WTC11 (cell line): Measurements from ENCODE around the gene STAT6. TPM values are rescaled to one million over a fixed set of nuclear protein-coding genes. Genes with fewer than 3 reads are reported as not detected.

Source experiments
- ATAC-seq: fragments of 200-7000 bp; cut with Tn5 transposase; 2 replicates; pipeline ENCODE4 v1.10.0; 2021; ENCODE audit warnings: mild to moderate bottlenecking, moderate library complexity
- CTCF ChIA-PET: fragments of 300-600 bp; sonication (Branson Sonifier 250); formaldehyde crosslinking; loops from one replicate; lab custom pipeline; 2021; ENCODE audit warnings: antibody characterized with exemption; lab: Charles Lee
- POLR2A ChIA-PET: fragments of 350-600 bp; sonication (Branson Sonifier 250); formaldehyde crosslinking; loops from one replicate; lab custom pipeline; 2021; ENCODE audit warnings: antibody characterized with exemption; lab: Charles Lee
- DNase-seq: peaks from one replicate; pipeline ENCODE4 v3.0.0; 2021; ENCODE audit warnings: low spot score
- H3K27ac Mint-ChIP-seq: 2 replicates; pipeline ENCODE4 v1.8.0; 2021; ENCODE audit warnings: mixed read lengths
- H3K27me3 Mint-ChIP-seq: 2 replicates; pipeline ENCODE4 v1.8.0; 2021; ENCODE audit warnings: low read depth, mild to moderate bottlenecking, moderate library complexity, mixed read lengths
- H3K36me3 Mint-ChIP-seq: 2 replicates; pipeline ENCODE4 v1.8.0; 2021; ENCODE audit warnings: mixed read lengths
- H3K4me1 Mint-ChIP-seq: 2 replicates; pipeline ENCODE4 v1.8.0; 2022; ENCODE audit warnings: mixed read lengths
- H3K4me3 Mint-ChIP-seq: 2 replicates; pipeline ENCODE4 v1.8.0; 2021; ENCODE audit warnings: mild to moderate bottlenecking, moderate library complexity, mixed read lengths
- H3K9me3 Mint-ChIP-seq: 2 replicates; pipeline ENCODE4 v1.8.0; 2021; ENCODE audit warnings: mixed read lengths
- ATF1 ChIP-seq: sonication (generic); formaldehyde crosslinking; IDR thresholded peaks from 2 replicates; pipeline ENCODE4 v1.8.1; 2023; ENCODE audit warnings: mild to moderate bottlenecking, moderate library complexity, missing genetic modification reagents
- ATF6 ChIP-seq: sonication (generic); formaldehyde crosslinking; IDR thresholded peaks from 2 replicates; pipeline ENCODE4 v1.8.1; 2023; ENCODE audit warnings: mild to moderate bottlenecking, missing genetic modification reagents
- CBFB ChIP-seq: sonication (generic); formaldehyde crosslinking; IDR thresholded peaks from 2 replicates; pipeline ENCODE4 v1.8.1; 2022; ENCODE audit warnings: mild to moderate bottlenecking, low read depth, missing genetic modification reagents
- CDX4 ChIP-seq: fragments of 250-450 bp; sonication (Bioruptor Pico); IDR thresholded peaks from 2 replicates; pipeline ENCODE4 v1.9.0; 2021; ENCODE audit warnings: moderate library complexity, mild to moderate bottlenecking, inconsistent platforms, borderline replicate concordance
- CTCF ChIP-seq: fragments of 200-600 bp; IDR thresholded peaks from 2 replicates; pipeline ENCODE4 v1.8.0; 2022; ENCODE audit warnings: antibody characterized with exemption
- E2F1 ChIP-seq: sonication (generic); formaldehyde crosslinking; IDR thresholded peaks from 2 replicates; pipeline ENCODE4 v1.8.0; 2022; ENCODE audit warnings: mild to moderate bottlenecking, missing genetic modification reagents
- FOXK1 ChIP-seq: sonication (generic); formaldehyde crosslinking; IDR thresholded peaks from 2 replicates; pipeline ENCODE4 v1.8.0; 2022; ENCODE audit warnings: mild to moderate bottlenecking, moderate library complexity, missing genetic modification reagents
- IRF1 ChIP-seq: sonication (generic); formaldehyde crosslinking; IDR thresholded peaks from 2 replicates; pipeline ENCODE4 v1.8.0; 2023; ENCODE audit warnings: missing genetic modification reagents
- JUN ChIP-seq: sonication (generic); formaldehyde crosslinking; IDR thresholded peaks from 2 replicates; pipeline ENCODE4 v1.8.0; 2023; ENCODE audit warnings: mild to moderate bottlenecking, missing genetic modification reagents
- KAT7 ChIP-seq: sonication (generic); formaldehyde crosslinking; IDR thresholded peaks from 2 replicates; pipeline ENCODE4 v1.8.1; 2023; ENCODE audit warnings: missing genetic modification reagents, mild to moderate bottlenecking, borderline replicate concordance
- MAX ChIP-seq: sonication (generic); formaldehyde crosslinking; IDR thresholded peaks from 2 replicates; pipeline ENCODE4 v1.8.0; 2022; ENCODE audit warnings: mild to moderate bottlenecking, missing genetic modification reagents
- NFATC4 ChIP-seq: fragments of 250-450 bp; sonication (Bioruptor Pico); IDR thresholded peaks from 2 replicates; pipeline ENCODE4 v1.9.0; 2021; ENCODE audit warnings: mild to moderate bottlenecking
- NR1H2 ChIP-seq: sonication (generic); formaldehyde crosslinking; IDR thresholded peaks from 2 replicates; pipeline ENCODE4 v1.9.0; 2021; ENCODE audit warnings: mild to moderate bottlenecking, moderate library complexity, missing genetic modification reagents
- PRRX2 ChIP-seq: fragments of 250-450 bp; sonication (Bioruptor Pico); IDR thresholded peaks from 2 replicates; pipeline ENCODE4 v1.8.0; 2021; ENCODE audit warnings: mild to moderate bottlenecking
- SMAD4 ChIP-seq: sonication (generic); formaldehyde crosslinking; IDR thresholded peaks from 2 replicates; pipeline ENCODE4 v1.8.0; 2022; ENCODE audit warnings: mild to moderate bottlenecking, missing genetic modification reagents
- ZNF121 ChIP-seq: sonication (generic); formaldehyde crosslinking; IDR thresholded peaks from 2 replicates; pipeline ENCODE4 v1.8.0; 2023; ENCODE audit warnings: missing genetic modification reagents
- ZNF317 ChIP-seq: sonication (generic); formaldehyde crosslinking; IDR thresholded peaks from 2 replicates; pipeline ENCODE4 v1.8.1; 2023; ENCODE audit warnings: low read depth, mild to moderate bottlenecking, moderate library complexity, missing genetic modification reagents, borderline replicate concordance
- ZNF532 ChIP-seq: fragments of 250-450 bp; sonication (Bioruptor Pico); IDR thresholded peaks from 2 replicates; pipeline ENCODE4 v1.9.0; 2021; ENCODE audit warnings: mild to moderate bottlenecking, borderline replicate concordance
- total RNA-seq: library from RNA; stranded (reverse); gene quantifications from 3 replicates; pipeline ENCODE4 v1.2.3, GENCODE V29; 2021

Gene STAT6
- total RNA-seq, 1 experiment from 2014 or later, result 47.0 TPM

- CTCF ChIA-PET, result interaction anchor here (0.9 to 2.5 kb wide), 7 partner anchors 16 to 77 kb away, joined by 3 to 7 read pairs (median 5); partner anchors contain the start of gene NEMP1
- no peak for TF ChIP-seq NFATC4 (CRISPR knock-in tag)
- TF ChIP-seq KAT7 (CRISPR knock-in tag), result no peak
- no peak for TF ChIP-seq ZNF121
- TF ChIP-seq E2F1 (CRISPR knock-in tag), result no peak
- no peak for TF ChIP-seq CDX4 (CRISPR knock-in tag)
- no peak for TF ChIP-seq NR1H2 (CRISPR knock-in tag)
- TF ChIP-seq CTCF, result no peak
- TF ChIP-seq SMAD4 (CRISPR knock-in tag), result no peak
- TF ChIP-seq MAX (CRISPR knock-in tag), result no peak
- no peak for TF ChIP-seq CBFB
- TF ChIP-seq ZNF532 (CRISPR knock-in tag), result no peak
- TF ChIP-seq FOXK1 (CRISPR knock-in tag), result no peak
- no peak for TF ChIP-seq JUN (CRISPR knock-in tag)
- no peak for TF ChIP-seq ATF6 (CRISPR knock-in tag)
- no peak for TF ChIP-seq IRF1 (CRISPR knock-in tag)
- no peak for TF ChIP-seq ZNF317 (CRISPR knock-in tag)
- no peak for TF ChIP-seq PRRX2 (CRISPR knock-in tag)
- TF ChIP-seq ATF1 (CRISPR knock-in tag), result no peak
- POLR2A ChIA-PET, result no interaction called here
- Mint-ChIP-seq H3K36me3 (no peaks in the 10 kb centered on the region), H3K9me3 (no peaks in the 10 kb centered on the region), H3K4me1 (no peaks in the 10 kb centered on the region), H3K27me3 (peaks cover 7% of the 10 kb centered on the region; the same call in 1 of the 2 replicates), H3K27ac (no peak overlapping the region), H3K4me3 (no peak overlapping the region)
- DNase-seq, result no peak
- no peak for ATAC-seq
Observed at GRCh38 chr12:57046947-57047890, 63.9 kb downstream of the STAT6 start.
